HEK293T (cell line): ENCODE results near the gene ANKRD66.

Experiments used
- BHLHE40 ChIP-seq: fragments of 450-650 bp; IDR thresholded peaks from 2 replicates; pipeline ENCODE4 v1.6.1; 2016; ENCODE audit warnings: mild to moderate bottlenecking, moderate library complexity, borderline replicate concordance
- FOXK2 ChIP-seq: fragments of 450-650 bp; IDR thresholded peaks from 2 replicates; pipeline ENCODE4 v1.6.1; 2016; ENCODE audit warnings: mild to moderate bottlenecking
- FOXM1 ChIP-seq: fragments of 450-650 bp; IDR thresholded peaks from 2 replicates; pipeline ENCODE4 v1.6.1; 2017; ENCODE audit warnings: mild to moderate bottlenecking, borderline replicate concordance
- HDGF ChIP-seq: fragments of 450-650 bp; IDR thresholded peaks from 2 replicates; pipeline ENCODE4 v1.6.1; 2017; ENCODE audit warnings: antibody characterized with exemption, borderline replicate concordance
- SP1 ChIP-seq: fragments of 450-650 bp; IDR thresholded peaks from 2 replicates; pipeline ENCODE4 v1.6.1; 2017

DNA sequence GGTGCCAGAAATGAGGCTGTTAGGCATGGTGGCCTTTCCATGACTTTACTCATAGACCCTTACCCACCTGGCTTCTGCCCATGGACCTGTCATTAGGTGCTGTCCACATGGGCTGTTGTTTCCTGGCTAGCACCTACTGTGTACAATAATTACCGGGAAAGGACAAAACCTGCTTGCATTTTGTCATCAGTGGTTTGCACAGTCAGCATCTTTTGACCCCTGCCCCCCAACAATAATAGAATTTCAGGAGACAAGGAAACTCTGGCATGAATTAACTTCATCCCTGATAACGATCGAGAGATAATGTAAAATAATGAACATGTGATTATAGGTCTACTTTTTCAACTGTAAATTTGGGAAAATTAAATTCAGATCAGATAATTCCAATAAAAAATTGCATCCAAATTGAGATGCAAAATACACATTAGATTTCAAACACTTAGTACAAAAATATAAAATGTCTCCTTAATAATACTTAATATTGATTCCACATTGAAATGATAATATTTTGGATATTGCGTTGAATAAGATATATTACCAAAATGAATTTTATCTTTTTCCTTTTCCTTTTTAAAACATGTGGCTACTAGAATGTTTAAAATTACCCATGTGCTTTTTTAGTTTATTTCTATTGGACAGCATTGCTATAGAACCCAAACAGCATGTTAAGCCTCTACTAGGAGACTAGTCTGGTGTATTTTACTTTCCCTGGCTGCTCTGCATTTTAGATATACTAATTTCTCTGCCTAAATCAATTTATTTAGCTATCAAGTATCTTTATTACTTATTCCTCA, 12.4 kb downstream of the ANKRD66 start:
- TF ChIP-seq FOXM1 (no peak), FOXK2 (no peak), BHLHE40 (no peak), SP1 (no peak), HDGF (no peak)
